Bronchial epithelial cell (primary cell): Measurements from ENCODE around the gene RRP1B. TPM values are rescaled to one million over a fixed set of nuclear protein-coding genes. Genes with fewer than 3 reads are reported as not detected.

ENCODE experiments used
- DNase-seq: peaks from one replicate; pipeline ENCODE4 v3.0.0-alpha.2; 2010; ENCODE audit warnings: low read depth
- FAIRE-seq: peaks from 2 replicates; lab custom pipeline; 2011; peaks lifted over from hg19 to GRCh38; lab: Jason Lieb, UNC
- H3K27me3 ChIP-seq: 2 replicates; pipeline ENCODE4 v1.5.1; 2011; ENCODE audit warnings: low read length; ENCODE audit not compliant: control insufficient read depth, insufficient read depth
- H3K36me3 ChIP-seq: 2 replicates; pipeline ENCODE4 v1.5.1; 2011; ENCODE audit warnings: low read length; ENCODE audit not compliant: control insufficient read depth, insufficient read depth
- H3K4me3 ChIP-seq: 2 replicates; pipeline ENCODE4 v1.5.1; 2011; ENCODE audit warnings: mild to moderate bottlenecking, low read depth, low read length, control low read depth
- total RNA-seq: library from RNA; depleted of rRNA; stranded (reverse); fragments of >200 nt; gene quantifications from 2 replicates; pipeline ENCODE4 v1.2.1, GENCODE V29; 2014
- TF ChIP-seq, protein P1 (sequence below): IDR thresholded peaks from 2 replicates; pipeline ENCODE4 v1.5.1; 2011; ENCODE audit warnings: mild to moderate bottlenecking, moderate library complexity, low read length, control low read depth, inconsistent platforms; ENCODE audit not compliant: insufficient read depth, severe bottlenecking

The RRP1B gene
- total RNA-seq, 1 donor from 2014 or later, result 31.1 TPM

DNA sequence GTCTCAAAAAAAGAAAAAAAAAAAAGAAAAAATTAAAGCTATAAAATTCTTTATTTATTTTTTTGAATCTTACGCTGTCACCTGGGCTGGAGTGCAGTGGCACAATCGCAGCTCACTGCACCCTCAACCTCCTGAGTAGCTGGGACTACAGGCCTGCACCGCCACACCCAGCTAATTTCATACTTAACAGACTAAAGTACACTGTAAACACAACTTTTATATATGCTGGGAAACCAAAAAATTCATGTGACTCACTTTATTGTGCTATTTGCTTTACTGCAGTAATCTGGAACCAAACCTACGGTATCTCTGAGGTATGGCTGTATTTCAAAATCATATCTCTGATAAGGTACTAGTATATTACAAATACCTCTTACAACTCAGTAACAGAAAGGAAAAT is 40.4 kb upstream of the RRP1B start:
- TF ChIP-seq, protein P1, sequence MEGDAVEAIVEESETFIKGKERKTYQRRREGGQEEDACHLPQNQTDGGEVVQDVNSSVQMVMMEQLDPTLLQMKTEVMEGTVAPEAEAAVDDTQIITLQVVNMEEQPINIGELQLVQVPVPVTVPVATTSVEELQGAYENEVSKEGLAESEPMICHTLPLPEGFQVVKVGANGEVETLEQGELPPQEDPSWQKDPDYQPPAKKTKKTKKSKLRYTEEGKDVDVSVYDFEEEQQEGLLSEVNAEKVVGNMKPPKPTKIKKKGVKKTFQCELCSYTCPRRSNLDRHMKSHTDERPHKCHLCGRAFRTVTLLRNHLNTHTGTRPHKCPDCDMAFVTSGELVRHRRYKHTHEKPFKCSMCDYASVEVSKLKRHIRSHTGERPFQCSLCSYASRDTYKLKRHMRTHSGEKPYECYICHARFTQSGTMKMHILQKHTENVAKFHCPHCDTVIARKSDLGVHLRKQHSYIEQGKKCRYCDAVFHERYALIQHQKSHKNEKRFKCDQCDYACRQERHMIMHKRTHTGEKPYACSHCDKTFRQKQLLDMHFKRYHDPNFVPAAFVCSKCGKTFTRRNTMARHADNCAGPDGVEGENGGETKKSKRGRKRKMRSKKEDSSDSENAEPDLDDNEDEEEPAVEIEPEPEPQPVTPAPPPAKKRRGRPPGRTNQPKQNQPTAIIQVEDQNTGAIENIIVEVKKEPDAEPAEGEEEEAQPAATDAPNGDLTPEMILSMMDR, result no peak

DNA sequence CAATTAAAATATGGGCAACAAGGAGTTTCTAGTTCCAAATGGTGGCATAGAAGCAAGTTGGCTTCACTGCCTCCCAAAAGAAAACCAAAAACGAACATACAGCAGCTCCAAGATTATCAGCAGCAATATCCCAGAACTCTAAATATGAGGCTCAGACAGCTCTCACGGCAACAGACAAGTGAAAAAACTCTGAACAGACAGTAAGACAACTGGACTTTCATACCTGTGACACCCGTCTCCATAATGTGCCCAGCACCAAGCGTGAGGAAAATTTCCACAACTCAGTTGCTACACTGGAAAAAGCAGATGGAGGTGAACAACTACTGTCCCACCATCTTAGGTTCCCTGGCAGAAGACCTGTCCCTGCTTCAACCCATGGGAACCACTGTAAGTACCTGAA is 40.0 kb upstream of the RRP1B start:
- Histone ChIP-seq H3K27me3 (no peaks in the 10 kb centered on the region), H3K4me3 (no peak overlapping the region), H3K36me3 (no peaks in the 10 kb centered on the region)
- FAIRE-seq (peak; percentile 77), DNase-seq (no peak)
- TF ChIP-seq, protein P1, result no peak

More for the DNA sequence above, 40.4 kb upstream of the RRP1B start:
- FAIRE-seq (no peak), DNase-seq (peak; percentile 63)
- Histone ChIP-seq H3K4me3 (no peak overlapping the region), H3K27me3 (no peaks in the 10 kb centered on the region), H3K36me3 (no peaks in the 10 kb centered on the region)

DNA sequence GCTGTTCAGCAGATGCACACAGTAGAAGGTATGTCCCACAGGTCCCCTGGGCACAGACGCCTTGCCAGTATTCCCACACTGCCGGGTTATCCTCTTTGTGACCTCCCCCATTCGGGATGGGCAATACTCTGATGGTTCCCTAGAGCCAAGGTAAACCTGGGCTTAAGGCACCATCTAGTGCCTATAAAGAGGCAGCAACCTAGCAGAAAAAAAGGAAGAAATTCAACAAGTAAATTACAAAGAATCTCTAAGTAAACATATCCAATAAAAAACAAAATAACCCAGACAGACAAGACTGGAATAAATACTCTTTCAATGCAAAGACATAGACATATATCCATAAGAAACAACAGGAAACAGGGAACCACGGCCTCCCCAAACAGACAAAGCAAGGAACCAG is 39.5 kb upstream of the RRP1B start:
- Histone ChIP-seq H3K36me3 (no peaks in the 10 kb centered on the region), H3K27me3 (no peaks in the 10 kb centered on the region), H3K4me3 (no peak overlapping the region)
- no peak for DNase-seq
- TF ChIP-seq, protein P1, result peak; percentile 10
- FAIRE-seq, result no peak

DNA sequence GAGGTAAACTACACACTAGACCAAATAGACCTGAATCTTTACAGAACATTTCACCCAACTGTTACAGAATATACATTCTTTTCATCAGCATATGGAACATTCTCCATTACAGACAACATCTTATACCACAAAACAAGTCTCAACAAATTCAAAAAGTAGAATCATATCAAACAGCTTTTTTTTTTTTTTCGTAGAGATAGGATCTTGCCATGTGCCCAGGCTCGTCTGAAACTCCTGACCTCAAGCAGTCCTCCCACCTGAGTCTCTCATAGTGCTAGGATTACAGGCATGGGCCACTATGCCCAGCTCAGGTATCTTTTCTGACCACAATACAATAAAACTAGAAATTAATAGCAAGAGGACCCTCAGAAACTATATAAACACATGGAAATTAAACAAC is 36.6 kb upstream of the RRP1B start:
- TF ChIP-seq, protein P1, result no peak
- Histone ChIP-seq H3K4me3 (no peak overlapping the region), H3K27me3 (no peaks in the 10 kb centered on the region), H3K36me3 (no peaks in the 10 kb centered on the region)
- peak; percentile 93 for DNase-seq
- FAIRE-seq, result no peak

DNA sequence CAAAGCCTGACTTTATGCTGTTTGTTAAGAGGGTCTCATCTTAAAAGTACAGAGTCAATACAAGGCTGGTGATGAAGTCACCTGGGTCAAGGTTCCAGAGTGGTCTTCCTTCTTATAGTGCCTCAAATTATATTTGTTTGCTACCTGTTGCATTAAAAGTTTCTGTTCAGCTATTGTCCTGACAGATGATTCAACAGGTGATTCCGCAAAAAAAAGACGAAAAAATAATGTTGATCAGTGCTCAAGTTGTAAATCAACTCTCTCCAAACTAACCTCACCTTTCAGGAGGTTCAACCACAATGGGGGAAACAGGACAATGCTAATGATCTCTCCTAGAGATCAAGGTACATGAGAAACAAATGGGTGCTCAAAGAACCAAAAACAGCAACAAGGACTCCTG is 35.8 kb upstream of the RRP1B start:
- no peak for DNase-seq
- Histone ChIP-seq H3K36me3 (no peaks in the 10 kb centered on the region), H3K4me3 (no peak overlapping the region), H3K27me3 (no peaks in the 10 kb centered on the region)
- no peak for FAIRE-seq
- TF ChIP-seq, protein P1, result no peak

DNA sequence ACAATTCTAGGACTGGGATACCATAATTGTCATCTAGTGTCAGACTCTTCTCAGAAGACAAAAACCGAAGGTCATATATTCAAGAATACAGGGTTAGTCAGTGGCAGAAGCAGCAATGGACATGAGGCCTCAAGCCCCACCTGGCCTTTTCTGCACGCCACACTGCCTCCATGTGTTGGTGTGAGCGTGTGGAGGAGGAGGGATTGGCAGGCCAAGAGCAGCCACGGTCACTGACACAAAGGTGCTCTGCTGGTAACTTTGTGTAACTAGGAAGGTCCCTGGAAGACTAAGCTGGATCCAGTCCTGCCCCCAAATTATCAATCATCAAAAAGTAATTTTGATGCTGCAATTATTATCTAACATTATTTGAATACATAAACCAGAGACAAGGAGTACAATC is 35.0 kb upstream of the RRP1B start:
- DNase-seq (no peak), FAIRE-seq (no peak)
- Histone ChIP-seq H3K27me3 (no peaks in the 10 kb centered on the region), H3K4me3 (no peak overlapping the region), H3K36me3 (no peaks in the 10 kb centered on the region)
- TF ChIP-seq, protein P1, result no peak
